Testis (tissue), 2 donors: Measurements from ENCODE around the gene CCDC120.

ENCODE experiments used
- CTCF ChIP-seq, 3 experiments: fragments of 450-650 bp in 2 of 3; fragments of 200-600 bp in 1 of 3; sonication (generic) in 1 of 3; IDR thresholded peaks; one replicate each; pipeline ENCODE4 v1.5.1; 2016 to 2019; ENCODE audit warnings: antibody characterized with exemption in 3 of 3, mild to moderate bottlenecking in 2 of 3, moderate library complexity in 1 of 3
- POLR2A ChIP-seq: fragments of 450-650 bp; IDR thresholded peaks from one replicate; pipeline ENCODE4 v1.6.1; 2017; ENCODE audit warnings: antibody characterized with exemption, mild to moderate bottlenecking, moderate library complexity

- TF ChIP-seq CTCF (IDR thresholded peaks at IDR 0.05) (no peak), POLR2A (no peak)
Observed at GRCh38 chrX:49117581-49117980, 58.8 kb downstream of the CCDC120 start.
